ENCODE measurements around the gene NLRC5.
A peak's percentile ranks its signal among the peaks of the same experiment; 100 is the strongest.

Gene NLRC5, protein sequence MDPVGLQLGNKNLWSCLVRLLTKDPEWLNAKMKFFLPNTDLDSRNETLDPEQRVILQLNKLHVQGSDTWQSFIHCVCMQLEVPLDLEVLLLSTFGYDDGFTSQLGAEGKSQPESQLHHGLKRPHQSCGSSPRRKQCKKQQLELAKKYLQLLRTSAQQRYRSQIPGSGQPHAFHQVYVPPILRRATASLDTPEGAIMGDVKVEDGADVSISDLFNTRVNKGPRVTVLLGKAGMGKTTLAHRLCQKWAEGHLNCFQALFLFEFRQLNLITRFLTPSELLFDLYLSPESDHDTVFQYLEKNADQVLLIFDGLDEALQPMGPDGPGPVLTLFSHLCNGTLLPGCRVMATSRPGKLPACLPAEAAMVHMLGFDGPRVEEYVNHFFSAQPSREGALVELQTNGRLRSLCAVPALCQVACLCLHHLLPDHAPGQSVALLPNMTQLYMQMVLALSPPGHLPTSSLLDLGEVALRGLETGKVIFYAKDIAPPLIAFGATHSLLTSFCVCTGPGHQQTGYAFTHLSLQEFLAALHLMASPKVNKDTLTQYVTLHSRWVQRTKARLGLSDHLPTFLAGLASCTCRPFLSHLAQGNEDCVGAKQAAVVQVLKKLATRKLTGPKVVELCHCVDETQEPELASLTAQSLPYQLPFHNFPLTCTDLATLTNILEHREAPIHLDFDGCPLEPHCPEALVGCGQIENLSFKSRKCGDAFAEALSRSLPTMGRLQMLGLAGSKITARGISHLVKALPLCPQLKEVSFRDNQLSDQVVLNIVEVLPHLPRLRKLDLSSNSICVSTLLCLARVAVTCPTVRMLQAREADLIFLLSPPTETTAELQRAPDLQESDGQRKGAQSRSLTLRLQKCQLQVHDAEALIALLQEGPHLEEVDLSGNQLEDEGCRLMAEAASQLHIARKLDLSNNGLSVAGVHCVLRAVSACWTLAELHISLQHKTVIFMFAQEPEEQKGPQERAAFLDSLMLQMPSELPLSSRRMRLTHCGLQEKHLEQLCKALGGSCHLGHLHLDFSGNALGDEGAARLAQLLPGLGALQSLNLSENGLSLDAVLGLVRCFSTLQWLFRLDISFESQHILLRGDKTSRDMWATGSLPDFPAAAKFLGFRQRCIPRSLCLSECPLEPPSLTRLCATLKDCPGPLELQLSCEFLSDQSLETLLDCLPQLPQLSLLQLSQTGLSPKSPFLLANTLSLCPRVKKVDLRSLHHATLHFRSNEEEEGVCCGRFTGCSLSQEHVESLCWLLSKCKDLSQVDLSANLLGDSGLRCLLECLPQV (N-terminal part only)

GRCh38 chr16:56988948-56989945 lies at the start of gene NLRC5:
Gene NLRC5, plus strand, starts transcription at chr16:56989557. Its CDS starts 31,156 bp downstream, at chr16:57020713.
- FAIRE-seq, result no peak
- peak; percentile 61 for TF ChIP-seq POLR2A (IDR thresholded peaks at IDR 0.05; ENCODE audit: low read depth, low read length)
- peak; percentile 88 for DNase-seq (ENCODE audit: insufficient read length, low spot score)

DNA sequence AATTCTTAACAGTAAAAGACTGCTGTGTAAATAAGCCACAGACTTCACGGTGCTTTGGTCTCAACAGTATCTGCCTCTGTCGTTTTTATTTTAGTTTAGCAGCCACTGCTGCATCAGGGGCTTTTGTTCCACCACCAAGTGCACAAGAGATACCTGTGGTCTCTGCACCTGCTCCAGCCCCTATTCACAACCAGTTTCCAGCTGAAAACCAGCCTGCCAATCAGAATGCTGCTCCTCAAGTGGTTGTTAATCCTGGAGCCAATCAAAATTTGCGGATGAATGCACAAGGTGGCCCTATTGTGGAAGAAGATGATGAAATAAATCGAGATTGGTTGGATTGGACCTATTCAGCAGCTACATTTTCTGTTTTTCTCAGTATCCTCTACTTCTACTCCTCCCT lies 49.6 kb upstream of the NLRC5 start:
- TF ChIP-seq POLR2A (IDR thresholded peaks at IDR 0.05; ENCODE audit: low read depth, low read length), result no peak
- DNase-seq (ENCODE audit: insufficient read length, low spot score) (no peak), FAIRE-seq (no peak)

DNA sequence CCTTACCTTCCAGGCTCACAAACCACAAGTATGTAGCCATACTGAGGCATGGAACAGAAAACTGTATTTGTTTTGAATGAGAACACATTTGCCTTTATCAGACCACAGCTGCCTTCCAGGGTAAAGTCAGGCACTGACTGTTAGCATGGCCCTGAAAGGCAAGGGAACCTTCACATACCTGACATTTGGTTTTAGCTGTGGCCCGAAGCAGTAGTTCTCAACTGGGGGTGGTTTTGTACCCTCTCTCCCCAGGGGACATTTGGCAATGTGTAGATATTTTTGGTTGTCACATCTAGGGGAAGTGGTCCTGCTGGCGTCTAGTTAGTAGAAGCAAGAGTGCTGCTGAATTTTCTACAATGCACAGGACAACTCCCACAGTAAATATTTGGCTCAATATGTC lies 48.3 kb upstream of the NLRC5 start:
- FAIRE-seq, result no peak
- no peak for DNase-seq (ENCODE audit: insufficient read length, low spot score)
- no peak for TF ChIP-seq POLR2A (IDR thresholded peaks at IDR 0.05; ENCODE audit: low read depth, low read length)

GRCh38 chr16:56941856-56942331 lies 47.5 kb upstream of the NLRC5 start:
- TF ChIP-seq POLR2A (IDR thresholded peaks at IDR 0.05; ENCODE audit: low read depth, low read length), result no peak
- DNase-seq (ENCODE audit: insufficient read length, low spot score) (no peak), FAIRE-seq (no peak)

DNA sequence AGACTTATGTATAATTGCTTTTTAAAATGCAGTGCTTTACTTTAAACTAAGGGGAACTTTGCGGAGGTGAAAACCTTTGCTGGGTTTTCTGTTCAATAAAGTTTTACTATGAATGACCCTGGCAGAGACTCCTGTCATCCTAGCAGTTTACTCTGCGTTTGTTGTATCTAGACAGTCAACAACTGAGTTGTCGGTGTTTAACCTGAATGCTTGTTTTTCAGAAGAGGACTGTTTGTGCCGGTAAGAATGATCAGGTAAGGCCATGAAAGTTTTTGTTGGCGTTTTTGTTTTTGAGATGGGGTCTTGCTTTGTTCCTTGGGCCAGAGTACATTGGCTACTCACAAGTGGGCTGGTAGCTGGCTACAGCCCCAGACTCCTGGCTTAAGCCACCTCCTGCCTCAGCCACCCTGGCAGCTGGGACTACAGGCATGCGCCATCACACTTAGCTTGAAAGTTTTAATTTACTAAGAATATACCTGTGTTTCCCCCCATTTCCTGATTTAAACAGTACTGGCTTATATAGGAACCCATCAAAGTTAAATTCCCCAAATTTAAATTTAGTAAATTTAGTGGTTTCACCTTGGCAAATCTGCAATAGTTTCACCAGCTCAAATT lies 45.5 kb upstream of the NLRC5 start:
- FAIRE-seq (no peak), DNase-seq (ENCODE audit: insufficient read length, low spot score) (no peak)
- no peak for TF ChIP-seq POLR2A (IDR thresholded peaks at IDR 0.05; ENCODE audit: low read depth, low read length)

DNA sequence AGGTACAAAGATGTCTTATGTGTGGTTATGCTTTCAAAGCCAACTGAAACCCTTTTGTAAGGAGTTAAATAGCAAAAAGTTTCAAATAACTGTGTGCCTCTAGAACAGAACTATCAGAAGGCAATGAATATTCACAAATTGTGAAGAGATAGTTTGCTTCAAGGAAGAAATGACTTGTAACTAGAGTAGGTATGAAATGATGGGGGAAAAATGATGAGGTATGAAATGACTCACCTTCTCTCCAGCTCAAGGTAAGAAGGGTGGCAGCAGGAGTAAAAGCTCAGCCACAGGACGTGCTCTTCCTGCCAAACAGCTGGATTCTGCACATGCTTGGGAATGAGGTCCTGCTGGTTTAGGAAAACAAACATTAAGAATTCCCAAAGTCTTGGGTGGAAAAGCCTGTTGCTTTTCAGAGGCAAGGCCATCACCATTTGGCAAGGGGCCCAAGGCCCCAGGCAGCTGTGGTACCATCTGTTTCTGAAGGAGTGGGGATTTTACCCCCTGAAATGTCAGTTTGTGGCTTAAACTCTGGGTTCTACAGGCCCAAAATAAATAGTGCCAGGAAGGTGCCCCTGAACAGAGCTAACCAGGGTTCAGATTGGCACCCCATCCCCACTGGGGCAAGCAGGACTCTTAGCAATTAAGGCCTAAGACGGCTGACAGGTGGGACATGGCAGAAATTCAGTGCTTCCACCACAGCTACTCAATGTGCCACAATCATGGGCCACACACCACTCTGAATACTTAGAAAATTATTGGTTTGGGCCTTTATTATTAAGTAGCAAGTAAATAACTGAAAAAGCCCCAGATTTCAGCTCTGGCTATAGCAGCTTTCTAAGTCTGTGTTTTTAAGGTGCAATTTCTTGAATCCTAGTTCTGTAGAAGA lies 44.2 kb upstream of the NLRC5 start:
- DNase-seq (ENCODE audit: insufficient read length, low spot score) (no peak), FAIRE-seq (no peak)
- TF ChIP-seq POLR2A (IDR thresholded peaks at IDR 0.05; ENCODE audit: low read depth, low read length), result no peak

- FAIRE-seq (no peak), DNase-seq (ENCODE audit: insufficient read length, low spot score) (no peak)
- TF ChIP-seq POLR2A (IDR thresholded peaks at IDR 0.05; ENCODE audit: low read depth, low read length), result no peak
Measured at GRCh38 chr16:56945847-56946527, 43.4 kb upstream of the NLRC5 start.

DNA sequence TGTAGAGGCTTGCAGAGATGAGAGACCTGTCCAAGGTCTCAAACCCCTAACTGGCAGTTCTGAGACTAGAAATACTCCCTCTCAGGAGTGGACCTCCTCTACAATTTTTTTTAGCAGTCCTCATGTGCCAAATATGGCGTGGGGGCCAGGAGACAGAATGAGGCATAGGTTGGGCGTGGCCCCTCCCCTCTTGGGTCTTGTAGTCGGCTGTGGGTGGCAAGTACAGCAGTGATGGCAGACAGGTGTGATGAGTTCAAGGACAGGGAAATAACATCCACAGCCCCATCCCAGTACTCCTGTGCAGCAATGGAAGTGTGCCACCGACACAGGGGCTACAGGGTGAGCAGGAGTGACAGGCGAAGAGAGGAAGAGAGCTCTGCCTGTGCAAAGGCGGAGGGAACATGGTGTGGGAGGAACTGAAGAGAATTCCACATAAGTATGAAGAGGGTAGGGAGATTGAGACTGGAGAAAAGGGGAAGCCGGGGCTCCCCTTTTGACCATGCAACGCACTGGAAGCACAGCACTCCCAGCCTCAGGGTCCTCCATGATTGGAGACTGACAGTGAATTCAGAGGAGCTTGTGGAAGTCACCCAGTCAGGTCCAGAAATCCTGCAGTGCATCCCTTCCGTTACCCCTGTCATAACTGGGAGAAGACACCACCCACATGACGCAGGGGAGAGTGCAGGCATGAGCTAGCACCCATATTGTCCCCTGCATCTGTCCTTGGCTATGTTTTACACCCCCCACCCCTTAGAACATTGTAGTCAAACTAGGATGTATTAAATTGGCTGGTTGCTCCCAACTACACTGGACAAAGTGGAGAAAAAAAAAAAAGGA lies 42.4 kb upstream of the NLRC5 start:
- DNase-seq (ENCODE audit: insufficient read length, low spot score), result no peak
- no peak for FAIRE-seq
- TF ChIP-seq POLR2A (IDR thresholded peaks at IDR 0.05; ENCODE audit: low read depth, low read length), result no peak

GRCh38 chr16:56947604-56947995 lies 41.8 kb upstream of the NLRC5 start:
- DNase-seq (ENCODE audit: insufficient read length, low spot score) (no peak), FAIRE-seq (no peak)
- TF ChIP-seq POLR2A (IDR thresholded peaks at IDR 0.05; ENCODE audit: low read depth, low read length), result no peak

- FAIRE-seq (no peak), DNase-seq (ENCODE audit: insufficient read length, low spot score) (no peak)
- no peak for TF ChIP-seq POLR2A (IDR thresholded peaks at IDR 0.05; ENCODE audit: low read depth, low read length)
Measured at GRCh38 chr16:56948234-56948633, 41.1 kb upstream of the NLRC5 start.
